ENCODE results near the gene CLNK.

GRCh38 chr4:10703156-10703555 is 18.6 kb upstream of the CLNK start:
- TF ChIP-seq RFX5 (IDR thresholded peaks at IDR 0.05; ENCODE audit: low read length) (no peak), SMC3 (IDR thresholded peaks at IDR 0.05; ENCODE audit: low read depth, low read length) (no peak), EP300 (IDR thresholded peaks at IDR 0.05; ENCODE audit: borderline replicate concordance in 1 of 2, low read depth in 1 of 2, low read length in 1 of 2) (no peak), MXI1 (IDR thresholded peaks at IDR 0.05; ENCODE audit: low read depth, low read length) (no peak), SIN3A (IDR thresholded peaks at IDR 0.05; ENCODE audit: borderline replicate concordance, low read depth, low read length) (no peak)
- TF ChIP-seq, protein P1, sequence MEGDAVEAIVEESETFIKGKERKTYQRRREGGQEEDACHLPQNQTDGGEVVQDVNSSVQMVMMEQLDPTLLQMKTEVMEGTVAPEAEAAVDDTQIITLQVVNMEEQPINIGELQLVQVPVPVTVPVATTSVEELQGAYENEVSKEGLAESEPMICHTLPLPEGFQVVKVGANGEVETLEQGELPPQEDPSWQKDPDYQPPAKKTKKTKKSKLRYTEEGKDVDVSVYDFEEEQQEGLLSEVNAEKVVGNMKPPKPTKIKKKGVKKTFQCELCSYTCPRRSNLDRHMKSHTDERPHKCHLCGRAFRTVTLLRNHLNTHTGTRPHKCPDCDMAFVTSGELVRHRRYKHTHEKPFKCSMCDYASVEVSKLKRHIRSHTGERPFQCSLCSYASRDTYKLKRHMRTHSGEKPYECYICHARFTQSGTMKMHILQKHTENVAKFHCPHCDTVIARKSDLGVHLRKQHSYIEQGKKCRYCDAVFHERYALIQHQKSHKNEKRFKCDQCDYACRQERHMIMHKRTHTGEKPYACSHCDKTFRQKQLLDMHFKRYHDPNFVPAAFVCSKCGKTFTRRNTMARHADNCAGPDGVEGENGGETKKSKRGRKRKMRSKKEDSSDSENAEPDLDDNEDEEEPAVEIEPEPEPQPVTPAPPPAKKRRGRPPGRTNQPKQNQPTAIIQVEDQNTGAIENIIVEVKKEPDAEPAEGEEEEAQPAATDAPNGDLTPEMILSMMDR (IDR thresholded peaks at IDR 0.05), result no peak
